Esophagus muscularis mucosa (tissue), 3 donors: ENCODE results near the gene ACAA1.

Source experiments
- CTCF ChIP-seq, 3 experiments: fragments of 200-600 bp in 2 of 3; fragments of 450-650 bp in 1 of 3; sonication (generic) in 2 of 3; IDR thresholded peaks; one replicate each; pipeline ENCODE4 v1.5.1; 2017 to 2019; ENCODE audit warnings: antibody characterized with exemption in 3 of 3, mild to moderate bottlenecking in 2 of 3, moderate library complexity in 1 of 3
- POLR2A ChIP-seq: fragments of 450-650 bp; IDR thresholded peaks from one replicate; pipeline ENCODE4 v1.6.1; 2017; ENCODE audit warnings: antibody characterized with exemption, moderate library complexity, mild to moderate bottlenecking, low read depth
- POLR2AphosphoS5 ChIP-seq, 2 donors: sonication (generic); formaldehyde crosslinking; IDR thresholded peaks; one replicate each; pipeline ENCODE4 v1.6.1; 2017; ENCODE audit warnings: antibody characterized with exemption in 2 of 2

GRCh38 chr3:38147421-38147820 is 10.5 kb upstream of the ACAA1 start:
- TF ChIP-seq CTCF (IDR thresholded peaks at IDR 0.05) = no peak
- TF ChIP-seq POLR2A = no peak
- no peak for TF ChIP-seq POLR2AphosphoS5 (IDR thresholded peaks at IDR 0.05)
